Heart left ventricle (tissue), 16 donors: ENCODE measurements around the gene CDK5R1. TPM values are rescaled to one million over a fixed set of nuclear protein-coding genes. Genes with fewer than 3 reads are reported as not detected.

Experiments
- ATAC-seq, 4 donors: fragments of 200-7000 bp; cut with Tn5 transposase; one replicate each; pipeline ENCODE4 v1.9.1; 2020 to 2022; ENCODE audit warnings: moderate library complexity in 4 of 4, mild to moderate bottlenecking in 3 of 4, moderate number of reproducible peaks in 1 of 4
- DNase-seq, 5 donors: peaks; one replicate each; pipeline ENCODE4 v3.0.0-alpha.2; 2020
- H3K27ac ChIP-seq, 12 donors: fragments of 200-600 bp; sonication (generic) in 4 of 12; one replicate each; pipeline versions ENCODE4 v1.5.0 to v1.8.0; 2016 to 2022; ENCODE audit warnings: mild to moderate bottlenecking in 2 of 12
- H3K27me3 ChIP-seq, 9 donors: fragments of 200-600 bp; sonication (generic) in 2 of 9; one replicate each; pipeline versions ENCODE4 v1.5.1 to v1.8.0; 2016 to 2022; ENCODE audit warnings: mild to moderate bottlenecking in 3 of 9
- H3K36me3 ChIP-seq, 9 donors: fragments of 200-600 bp; sonication (generic) in 2 of 9; one replicate each; pipeline versions ENCODE4 v1.5.0 to v1.8.0; 2018 to 2022; ENCODE audit warnings: mild to moderate bottlenecking in 2 of 9
- H3K4me1 ChIP-seq, 12 donors: fragments of 200-600 bp; sonication (generic) in 4 of 12; one replicate each; pipeline versions ENCODE4 v1.5.0 to v1.8.0; 2016 to 2022; ENCODE audit warnings: mild to moderate bottlenecking in 3 of 12
- H3K4me3 ChIP-seq, 12 donors: fragments of 200-600 bp; sonication (generic) in 4 of 12; one replicate each; pipeline versions ENCODE4 v1.5.0 to v1.8.0; 2017 to 2022; ENCODE audit warnings: mild to moderate bottlenecking in 9 of 12, moderate library complexity in 4 of 12
- H3K9me3 ChIP-seq, 12 donors: fragments of 200-600 bp; sonication (generic) in 4 of 12; one replicate each; pipeline versions ENCODE4 v1.5.0 to v1.8.0; 2016 to 2022; ENCODE audit warnings: mild to moderate bottlenecking in 1 of 12
- POLR2A ChIP-seq, 2 donors: fragments of 450-650 bp; IDR thresholded peaks; one replicate each; pipeline ENCODE4 v1.6.1; 2017; ENCODE audit warnings: antibody characterized with exemption in 2 of 2, mild to moderate bottlenecking in 2 of 2, moderate library complexity in 2 of 2
- WGBS, 4 donors: extraction: QIAGEN DNeasy Blood & Tissue Kit in 2 of 4; methylation state at CpG; one replicate each; pipeline versions ENCODE4 v1.1.5 to v1.1.7; 2013 to 2018; 5-methylcytosine and 5-hydroxymethylcytosine counted together
- intact Hi-C, 10 donors: fragments of 100-400 bp; cut with DNase I; formaldehyde crosslinking; loops; one replicate each; pipeline versions ENCODE4 v1.11.1 to v1.14.2; 2022
- polyA plus RNA-seq, 2 donors: library from polyadenylated mRNA; stranded (reverse); fragments of 200-250 nt; gene quantifications; one replicate each; pipeline ENCODE4 v1.2.3, GENCODE V29; 2013
- total RNA-seq, 9 donors: library from RNA; depleted of rRNA in 2 of 9; stranded (reverse); fragments of >200 nt in 2 of 9; fragmentation: NEBNext Ultra II Directional in 3 of 9; extraction: Animal tissue kit (Norgen Biotek cat#: 25700) in 3 of 9; gene quantifications; one replicate each; pipeline versions ENCODE4 v1.1.0 to v1.2.4, GENCODE V29; 2016 to 2023
- TF ChIP-seq, protein P1 (sequence below), 12 donors: fragments of 200-600 bp; sonication (generic) in 4 of 12; IDR thresholded peaks; one replicate each; pipeline versions ENCODE4 v1.5.0 to v1.8.0; 2018 to 2022; ENCODE audit warnings: antibody characterized with exemption in 12 of 12, mild to moderate bottlenecking in 5 of 12
- donor health status: ischemic (EF 13 %, LVEDD 7.1; RV severe dilation, severe dysfunction).
- donor health status: healthy with polysubstance abuse.
- donor health status: DM: no; HTN: yes; CAD: no.
- donor health status: DM: no; HTN: no; CAD: no.
- donor health status: ischemic (EF 25% LVEDD 6.9; RV normal size, moderate dysfunction).
- donor health status: ischemic (EF 25% LVEDD 5.7; RV mildly dilated, moderate dysfunction).
- donor health status: healthy.
- donor health status: DM: yes; HTN: yes; CAD: no.
- donor health status: ischemic (EF 35%, LVEDD 5.7; RV mildly dilated, moderate dysfunction).
- donor health status: nonischemic (EF 11% LVEDD 7.7; RV severe dilation, severe dysfunction).
- donor health status: DM: yes; HTN: yes; CAD: no.
- donor health status: PGD.
- donor health status: ischemic (EF 29% LVEDD 5.4; RV normal size, mild dysfunction).
- donor health status: nonischemic (EF 23%, LVEDD 6.1; RV moderate dilation, normal function).

The CDK5R1 gene
- total and polyA plus RNA-seq, 11 donors = 0.57 to 2.9 (median 1.5) TPM

DNA sequence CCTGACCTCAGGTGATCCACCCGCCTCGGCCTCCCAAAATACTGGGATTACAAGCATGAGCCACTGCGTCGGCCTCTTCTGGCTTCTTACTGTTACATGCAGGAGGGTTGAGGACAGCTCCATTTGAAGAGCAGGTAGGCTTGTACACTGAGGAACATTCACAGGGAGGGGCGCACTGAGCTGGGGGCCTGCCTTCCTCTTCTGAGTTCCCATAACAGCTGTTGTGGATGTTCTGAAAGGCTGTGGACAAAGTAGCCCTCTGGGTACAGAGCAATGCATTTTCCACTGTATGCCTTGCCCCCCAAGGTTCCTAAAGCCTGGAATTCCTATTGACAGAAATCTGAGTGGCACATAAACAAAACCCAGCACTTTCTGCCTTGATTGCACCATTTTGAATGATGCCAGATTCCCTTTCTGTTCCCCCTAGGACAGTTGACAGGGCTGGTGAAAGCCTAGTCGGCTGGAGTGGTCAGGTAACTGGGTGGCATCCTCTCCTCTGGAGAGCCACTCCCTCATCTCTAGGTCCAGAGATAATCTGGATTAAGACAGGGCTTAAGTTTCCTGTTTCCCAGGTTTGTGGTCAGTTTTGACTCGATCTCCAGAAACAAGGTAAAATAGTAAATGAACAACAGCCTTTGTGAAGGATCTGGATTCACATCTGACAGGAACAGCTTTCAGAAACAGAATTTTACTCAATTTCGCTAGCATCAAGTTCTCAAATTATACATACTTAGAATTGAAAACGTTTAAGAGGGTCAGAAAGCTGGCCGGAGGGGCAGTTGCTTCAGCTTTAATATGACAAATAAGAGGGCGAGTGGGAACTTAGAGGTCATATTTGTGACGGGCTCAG lies 1.3 kb upstream of the CDK5R1 start:
- ATAC-seq (no peak), DNase-seq (no peak)
- Histone ChIP-seq H3K36me3 (peaks cover 0 to 29% (median 24%) of the 10 kb centered on the region in 9 donors), H3K4me3 (peak overlapping the region in 10 of 12 donors; percentile 47 to 86 (median 65)), H3K27ac (peak overlapping the region; percentile 42 to 81 (median 73)), H3K27me3 (no peaks in the 10 kb centered on the region), H3K4me1 (peaks cover 4 to 44% (median 27%) of the 10 kb centered on the region in 12 donors), H3K9me3 (no peaks in the 10 kb centered on the region)
- intact Hi-C loops = loop anchor here in 7 of 10 donors (2.0 to 10.0 kb wide), 8 partner anchors 37 to 267 kb away; no protein-coding TSS in a partner anchor
- 58 to 68% (median 64%) methylated on average over 11 to 12 of the region's 12 CpGs for WGBS, 4 donors
- TF ChIP-seq, protein P1, sequence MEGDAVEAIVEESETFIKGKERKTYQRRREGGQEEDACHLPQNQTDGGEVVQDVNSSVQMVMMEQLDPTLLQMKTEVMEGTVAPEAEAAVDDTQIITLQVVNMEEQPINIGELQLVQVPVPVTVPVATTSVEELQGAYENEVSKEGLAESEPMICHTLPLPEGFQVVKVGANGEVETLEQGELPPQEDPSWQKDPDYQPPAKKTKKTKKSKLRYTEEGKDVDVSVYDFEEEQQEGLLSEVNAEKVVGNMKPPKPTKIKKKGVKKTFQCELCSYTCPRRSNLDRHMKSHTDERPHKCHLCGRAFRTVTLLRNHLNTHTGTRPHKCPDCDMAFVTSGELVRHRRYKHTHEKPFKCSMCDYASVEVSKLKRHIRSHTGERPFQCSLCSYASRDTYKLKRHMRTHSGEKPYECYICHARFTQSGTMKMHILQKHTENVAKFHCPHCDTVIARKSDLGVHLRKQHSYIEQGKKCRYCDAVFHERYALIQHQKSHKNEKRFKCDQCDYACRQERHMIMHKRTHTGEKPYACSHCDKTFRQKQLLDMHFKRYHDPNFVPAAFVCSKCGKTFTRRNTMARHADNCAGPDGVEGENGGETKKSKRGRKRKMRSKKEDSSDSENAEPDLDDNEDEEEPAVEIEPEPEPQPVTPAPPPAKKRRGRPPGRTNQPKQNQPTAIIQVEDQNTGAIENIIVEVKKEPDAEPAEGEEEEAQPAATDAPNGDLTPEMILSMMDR (IDR thresholded peaks at IDR 0.05) = no peak
- no peak for TF ChIP-seq POLR2A (IDR thresholded peaks at IDR 0.05)

DNA sequence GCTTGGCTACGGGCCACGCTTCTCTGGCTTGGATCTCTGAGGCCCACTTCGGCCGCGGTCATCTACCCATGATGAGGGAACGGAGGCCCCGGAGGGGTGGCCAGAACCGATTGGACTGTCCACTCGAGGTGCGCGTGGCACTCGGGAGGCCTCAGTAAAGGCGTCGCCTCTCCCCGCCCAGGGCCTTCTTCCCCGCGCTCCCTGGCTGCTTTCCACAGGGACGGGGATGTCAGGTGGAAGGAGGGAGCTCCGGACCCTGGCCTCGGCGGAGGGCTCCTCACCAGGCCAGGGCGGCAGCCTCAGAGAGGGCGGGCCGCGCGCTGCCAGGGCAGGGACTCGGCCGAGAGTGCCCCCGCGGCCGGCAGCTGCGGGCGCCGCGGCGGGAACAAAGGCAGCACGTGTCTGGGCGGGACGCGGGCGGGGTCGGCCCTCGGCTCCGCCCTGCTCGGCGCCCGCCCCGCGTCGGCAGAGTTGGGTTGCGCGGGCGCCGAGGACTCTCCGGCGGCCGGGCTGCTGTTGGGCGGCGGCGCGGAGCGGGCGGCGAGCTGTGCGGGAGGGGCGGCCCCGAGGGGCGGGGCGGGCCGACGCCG lies 587 bp upstream of the CDK5R1 start:
- Histone ChIP-seq H3K27ac (peak overlapping the region; percentile 42 to 81 (median 73)), H3K27me3 (no peaks in the 10 kb centered on the region), H3K4me3 (peak overlapping the region in 11 of 12 donors; percentile 22 to 86 (median 62)), H3K36me3 (peaks cover 0 to 22% (median 17%) of the 10 kb centered on the region in 9 donors), H3K9me3 (no peaks in the 10 kb centered on the region), H3K4me1 (peaks cover 4 to 44% (median 27%) of the 10 kb centered on the region in 12 donors)
- ATAC-seq (peak; percentile 49 to 83 (median 72)), DNase-seq (peak; percentile 72 to 87 (median 74))
- TF ChIP-seq, protein P1 (IDR thresholded peaks at IDR 0.05) = no peak
- peak in 1 of 2 donors; percentile 26 for TF ChIP-seq POLR2A (IDR thresholded peaks at IDR 0.05)
- 3 to 5% (median 4%) methylated on average over 33 to 72 of the region's 72 CpGs for WGBS, 4 donors
- intact Hi-C loops = loop anchor here in 7 of 10 donors (5.0 to 10.0 kb wide), 7 partner anchors 36 to 266 kb away; no protein-coding TSS in a partner anchor

DNA sequence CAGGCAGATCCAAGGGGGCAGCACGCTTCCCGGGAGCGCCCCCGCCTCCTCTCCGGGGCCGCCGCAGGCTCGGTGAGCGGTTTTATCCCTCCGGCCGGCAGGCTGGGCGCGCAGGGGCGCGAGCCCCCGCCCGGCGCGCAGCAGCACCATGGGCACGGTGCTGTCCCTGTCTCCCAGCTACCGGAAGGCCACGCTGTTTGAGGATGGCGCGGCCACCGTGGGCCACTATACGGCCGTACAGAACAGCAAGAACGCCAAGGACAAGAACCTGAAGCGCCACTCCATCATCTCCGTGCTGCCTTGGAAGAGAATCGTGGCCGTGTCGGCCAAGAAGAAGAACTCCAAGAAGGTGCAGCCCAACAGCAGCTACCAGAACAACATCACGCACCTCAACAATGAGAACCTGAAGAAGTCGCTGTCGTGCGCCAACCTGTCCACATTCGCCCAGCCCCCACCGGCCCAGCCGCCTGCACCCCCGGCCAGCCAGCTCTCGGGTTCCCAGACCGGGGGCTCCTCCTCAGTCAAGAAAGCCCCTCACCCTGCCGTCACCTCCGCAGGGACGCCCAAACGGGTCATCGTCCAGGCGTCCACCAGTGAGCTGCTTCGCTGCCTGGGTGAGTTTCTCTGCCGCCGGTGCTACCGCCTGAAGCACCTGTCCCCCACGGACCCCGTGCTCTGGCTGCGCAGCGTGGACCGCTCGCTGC lies 832 bp downstream of the CDK5R1 start:
- H3K36me3 ChIP-seq = peaks cover 0 to 8% (median 3%) of the 10 kb centered on the region in 9 donors
- H3K9me3 ChIP-seq = no peaks in the 10 kb centered on the region
- H3K27ac ChIP-seq = peak overlapping the region in 2 of 12 donors; percentile 34 to 41
- TF ChIP-seq POLR2A (IDR thresholded peaks at IDR 0.05) = no peak
- TF ChIP-seq, protein P1 (IDR thresholded peaks at IDR 0.05) = no peak
- H3K4me3 ChIP-seq = peak overlapping the region; percentile 27 to 86 (median 60)
- intact Hi-C loops = loop anchor here in 7 of 10 donors (5.0 to 10.0 kb wide), 7 partner anchors 35 to 265 kb away; no protein-coding TSS in a partner anchor
- WGBS, 4 donors = 37 to 45% (median 39%) methylated on average over 15 to 59 of the region's 59 CpGs
- DNase-seq (peak in 1 of 5 donors; percentile 34), ATAC-seq (peak in 1 of 4 donors; percentile 3)
- H3K27me3 ChIP-seq = no peaks in the 10 kb centered on the region
- H3K4me1 ChIP-seq = peaks cover 4 to 49% (median 29%) of the 10 kb centered on the region in 12 donors
